ENCODE results near the gene MRFAP1. TPM values are rescaled to one million over a fixed set of nuclear protein-coding genes. Genes with fewer than 3 reads are reported as not detected.
"Not testable (repeated sequence)": the region's sequence is repeated elsewhere in the genome, so short reads cannot be mapped to it uniquely, and the experiment has no call there.

MRFAP1 gene
- total RNA-seq, 2 donors from 2014 or later: 131 to 243 TPM

DNA sequence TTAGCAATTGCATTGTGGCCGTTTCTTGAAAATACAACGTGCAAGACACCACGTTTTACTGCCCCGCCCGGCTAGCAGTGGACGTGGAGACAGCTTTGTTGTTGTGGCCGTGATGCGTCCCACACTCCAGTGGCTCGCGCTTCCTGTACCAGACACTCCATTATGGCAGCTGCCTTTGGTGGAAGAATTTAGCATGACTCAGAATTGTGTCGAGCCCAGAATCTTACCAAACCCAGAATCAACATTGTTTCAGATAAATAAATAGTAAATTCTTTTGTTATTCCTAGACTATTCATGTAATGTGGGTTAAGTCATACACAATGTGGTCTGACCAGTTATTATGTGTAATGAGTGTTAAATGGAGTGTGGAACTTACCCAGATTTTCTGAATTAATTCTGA lies 27.9 kb downstream of the MRFAP1 start:
- Histone ChIP-seq H3K4me1 (ENCODE audit: control insufficient read depth in 1 of 2, low read depth in 2 of 2) (peaks cover 4 to 19% of the 10 kb centered on the region in 2 donors), H3K4me3 (no peak overlapping the region)
- ATAC-seq (ENCODE audit: insufficient number of reproducible peaks, low FRiP score, low read depth): no peak

DNA sequence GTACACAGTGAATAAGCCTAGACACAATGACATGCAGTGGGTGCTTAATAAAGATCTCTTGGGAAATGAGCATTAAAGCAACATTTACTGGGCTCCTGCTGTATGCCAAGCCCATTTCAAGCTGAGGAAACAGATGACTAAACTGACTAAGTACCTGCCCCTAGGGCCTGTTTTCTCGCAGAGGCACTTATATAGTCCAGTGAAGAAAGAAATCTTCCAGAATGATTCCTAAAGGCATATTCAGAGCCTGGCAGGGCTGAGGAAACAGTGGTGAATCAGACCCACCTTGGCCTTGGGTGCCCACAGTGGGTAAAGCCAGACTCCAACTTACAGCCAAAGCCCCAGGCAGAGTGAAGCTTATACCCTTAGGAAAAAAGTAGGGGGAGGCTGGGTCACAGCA lies 31.2 kb downstream of the MRFAP1 start:
- H3K4me3 ChIP-seq: no peak overlapping the region
- no peak for DNase-seq (ENCODE audit: low spot score)
- no peak for ATAC-seq (ENCODE audit: insufficient number of reproducible peaks, low FRiP score, low read depth)
- no peak overlapping the region for H3K27ac ChIP-seq
- no peaks in the 10 kb centered on the region for H3K9me3 ChIP-seq
- H3K27me3 ChIP-seq (replicated peaks; ENCODE audit: insufficient read depth): no peaks in the 10 kb centered on the region
- no peaks in the 10 kb centered on the region for H3K36me3 ChIP-seq
- TF ChIP-seq, protein P1, sequence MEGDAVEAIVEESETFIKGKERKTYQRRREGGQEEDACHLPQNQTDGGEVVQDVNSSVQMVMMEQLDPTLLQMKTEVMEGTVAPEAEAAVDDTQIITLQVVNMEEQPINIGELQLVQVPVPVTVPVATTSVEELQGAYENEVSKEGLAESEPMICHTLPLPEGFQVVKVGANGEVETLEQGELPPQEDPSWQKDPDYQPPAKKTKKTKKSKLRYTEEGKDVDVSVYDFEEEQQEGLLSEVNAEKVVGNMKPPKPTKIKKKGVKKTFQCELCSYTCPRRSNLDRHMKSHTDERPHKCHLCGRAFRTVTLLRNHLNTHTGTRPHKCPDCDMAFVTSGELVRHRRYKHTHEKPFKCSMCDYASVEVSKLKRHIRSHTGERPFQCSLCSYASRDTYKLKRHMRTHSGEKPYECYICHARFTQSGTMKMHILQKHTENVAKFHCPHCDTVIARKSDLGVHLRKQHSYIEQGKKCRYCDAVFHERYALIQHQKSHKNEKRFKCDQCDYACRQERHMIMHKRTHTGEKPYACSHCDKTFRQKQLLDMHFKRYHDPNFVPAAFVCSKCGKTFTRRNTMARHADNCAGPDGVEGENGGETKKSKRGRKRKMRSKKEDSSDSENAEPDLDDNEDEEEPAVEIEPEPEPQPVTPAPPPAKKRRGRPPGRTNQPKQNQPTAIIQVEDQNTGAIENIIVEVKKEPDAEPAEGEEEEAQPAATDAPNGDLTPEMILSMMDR (IDR thresholded peaks at IDR 0.05): no peak
- H3K4me1 ChIP-seq (ENCODE audit: control insufficient read depth in 1 of 2, low read depth in 2 of 2): peaks cover 18 to 25% of the 10 kb centered on the region in 2 donors

More for the DNA sequence above, 27.9 kb downstream of the MRFAP1 start:
- TF ChIP-seq, protein P1 (IDR thresholded peaks at IDR 0.05): no peak
- Histone ChIP-seq H3K36me3 (no peaks in the 10 kb centered on the region), H3K27me3 (replicated peaks; ENCODE audit: insufficient read depth) (no peaks in the 10 kb centered on the region), H3K27ac (no peak overlapping the region), H3K9me3 (no peaks in the 10 kb centered on the region)
- DNase-seq (ENCODE audit: low spot score): no peak

DNA sequence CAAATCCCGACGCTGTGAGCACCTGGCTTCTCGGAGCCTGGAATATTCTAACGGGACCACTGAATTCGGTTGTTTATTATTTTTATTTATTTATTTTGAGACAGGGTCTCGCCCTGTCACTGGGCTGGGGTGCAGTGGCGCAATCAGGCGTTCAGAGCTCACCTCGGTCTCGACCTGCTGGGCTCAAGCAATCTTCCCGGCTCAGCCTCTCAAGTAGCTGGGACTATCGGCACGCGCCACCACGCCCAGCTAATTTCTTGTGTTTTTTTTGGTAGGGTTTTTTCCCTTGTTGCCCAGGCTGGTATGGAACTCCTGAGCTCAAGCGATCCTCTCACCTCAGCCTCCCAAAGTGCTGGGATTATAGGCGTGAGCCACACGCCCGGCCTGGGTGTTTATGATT lies 31.6 kb downstream of the MRFAP1 start:
- DNase-seq (ENCODE audit: low spot score) (no peak), ATAC-seq (ENCODE audit: insufficient number of reproducible peaks, low FRiP score, low read depth) (no peak)
- Histone ChIP-seq H3K4me1 (ENCODE audit: control insufficient read depth in 1 of 2, low read depth in 2 of 2) (peaks cover 19 to 30% of the 10 kb centered on the region in 2 donors), H3K36me3 (no peaks in the 10 kb centered on the region), H3K9me3 (no peaks in the 10 kb centered on the region), H3K4me3 (no peak overlapping the region), H3K27ac (no peak overlapping the region), H3K27me3 (replicated peaks; ENCODE audit: insufficient read depth) (no peaks in the 10 kb centered on the region)
- TF ChIP-seq, protein P1 (IDR thresholded peaks at IDR 0.05): no peak

DNA sequence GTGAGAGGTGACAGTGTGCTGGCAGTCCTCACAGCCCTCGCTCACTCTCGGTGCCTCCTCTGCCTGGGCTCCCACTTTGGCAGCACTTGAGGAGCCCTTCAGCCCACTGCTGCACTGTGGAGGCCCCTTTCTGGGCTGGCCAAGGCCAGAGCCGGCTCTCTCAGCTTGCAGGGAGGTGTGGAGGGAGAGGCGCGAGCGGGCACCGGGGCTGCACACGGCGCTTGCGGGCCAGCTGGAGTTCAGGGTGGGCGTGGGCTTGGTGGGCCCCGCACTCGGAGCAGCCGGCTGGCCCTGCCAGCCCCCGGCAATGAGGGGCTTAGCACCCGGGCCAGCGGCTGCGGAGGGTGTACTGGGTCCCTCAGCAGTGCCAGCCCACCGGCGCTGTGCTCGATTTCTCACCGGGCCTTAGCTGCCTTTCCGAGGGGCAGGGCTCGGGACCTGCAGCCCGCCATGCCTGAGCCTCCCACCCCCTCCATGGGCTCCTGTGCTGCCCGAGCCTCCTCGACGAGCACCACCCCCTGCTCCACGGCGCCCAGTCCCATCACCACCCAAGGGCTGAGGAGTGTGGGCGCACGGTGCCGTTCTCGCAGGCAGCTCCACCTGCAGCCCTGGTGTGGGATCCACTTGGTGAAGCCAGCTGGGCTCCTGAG lies 32.2 kb downstream of the MRFAP1 start:
- DNase-seq (ENCODE audit: low spot score); H3K9me3 ChIP-seq; H3K27me3 ChIP-seq (replicated peaks; ENCODE audit: insufficient read depth); H3K36me3 ChIP-seq; ATAC-seq (ENCODE audit: insufficient number of reproducible peaks, low FRiP score, low read depth): not testable (repeated sequence)
- Histone ChIP-seq H3K4me3 (peak overlapping the region; percentile 88), H3K27ac (peak overlapping the region in 1 of 2 donors; percentile 87), H3K4me1 (ENCODE audit: control insufficient read depth in 1 of 2, low read depth in 2 of 2) (peaks cover 19 to 32% of the 10 kb centered on the region in 2 donors)

DNA sequence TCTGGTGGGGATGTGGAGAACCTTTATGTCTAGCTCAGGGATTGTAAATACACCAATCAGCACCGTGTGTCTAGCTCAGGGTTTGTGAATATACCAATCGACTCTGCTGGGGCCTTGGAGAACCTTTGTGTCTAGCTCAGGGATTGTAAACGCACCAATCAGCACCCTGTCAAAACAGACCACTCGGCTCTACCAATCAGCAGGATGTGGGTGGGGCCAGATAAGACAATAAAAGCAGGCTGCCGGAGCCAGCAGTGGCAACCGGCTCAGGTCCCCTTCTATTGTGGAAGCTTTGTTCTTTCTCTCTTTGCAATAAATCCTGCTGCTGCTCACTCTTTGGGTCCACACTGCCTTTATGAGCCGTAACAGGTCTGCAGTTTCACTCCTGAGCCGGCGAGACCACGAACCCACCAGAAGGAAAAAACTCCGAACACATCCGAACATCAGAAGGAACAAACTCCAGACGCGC lies 32.7 kb downstream of the MRFAP1 start:
- H3K4me3 ChIP-seq: peak overlapping the region; percentile 88
- H3K27ac ChIP-seq: peak overlapping the region; percentile 75 to 87
- peaks cover 19 to 32% of the 10 kb centered on the region in 2 donors for H3K4me1 ChIP-seq (ENCODE audit: control insufficient read depth in 1 of 2, low read depth in 2 of 2)
- not testable (repeated sequence) for H3K9me3 ChIP-seq; H3K27me3 ChIP-seq (replicated peaks; ENCODE audit: insufficient read depth); H3K36me3 ChIP-seq; ATAC-seq (ENCODE audit: insufficient number of reproducible peaks, low FRiP score, low read depth); DNase-seq (ENCODE audit: low spot score)

DNA sequence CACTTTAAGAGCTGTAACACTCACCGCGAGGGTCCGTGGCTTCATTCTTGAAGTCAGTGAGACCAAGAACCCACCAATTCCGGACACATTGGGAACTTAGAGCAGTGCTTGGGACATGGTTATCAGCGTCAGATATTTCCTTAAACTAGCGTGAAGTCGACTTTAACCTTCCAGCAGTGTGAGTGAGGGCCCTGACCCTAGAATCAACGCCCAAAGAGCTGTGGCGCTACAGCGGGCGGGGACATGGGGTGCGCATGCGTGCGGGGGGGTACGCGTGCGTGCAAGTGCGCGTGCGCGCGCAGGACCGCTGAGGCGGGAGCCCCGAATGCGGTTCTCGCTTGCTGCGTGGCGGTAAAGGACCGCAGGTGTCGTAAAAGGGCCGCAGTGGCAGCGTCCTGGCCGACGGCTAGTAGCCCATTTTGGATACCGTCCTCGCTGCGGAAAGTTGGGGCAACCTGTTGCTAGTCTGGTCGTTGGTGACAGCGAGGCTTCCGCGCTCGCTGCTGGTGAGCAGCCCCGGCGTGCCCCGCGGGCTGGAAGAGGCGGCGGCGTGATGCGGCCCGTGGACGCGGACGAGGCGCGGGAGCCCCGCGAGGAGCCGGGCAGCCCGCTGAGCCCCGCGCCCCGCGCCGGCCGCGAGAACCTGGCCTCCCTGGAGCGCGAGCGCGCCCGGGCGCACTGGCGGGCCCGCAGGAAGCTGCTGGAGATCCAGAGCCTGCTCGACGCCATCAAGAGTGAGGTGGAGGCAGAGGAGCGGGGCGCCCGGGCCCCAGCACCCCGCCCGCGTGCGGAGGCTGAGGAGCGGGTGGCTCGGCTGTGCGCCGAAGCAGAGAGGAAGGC lies 33.4 kb downstream of the MRFAP1 start:
- Histone ChIP-seq H3K4me3 (peak overlapping the region; percentile 88), H3K27me3 (replicated peaks; ENCODE audit: insufficient read depth) (no peaks in the 10 kb centered on the region), H3K36me3 (no peaks in the 10 kb centered on the region), H3K27ac (peak overlapping the region; percentile 75 to 87), H3K9me3 (no peaks in the 10 kb centered on the region), H3K4me1 (ENCODE audit: control insufficient read depth in 1 of 2, low read depth in 2 of 2) (peaks cover 19 to 32% of the 10 kb centered on the region in 2 donors)
- peak; percentile 91 for ATAC-seq (ENCODE audit: insufficient number of reproducible peaks, low FRiP score, low read depth)
- peak; percentile 70 for DNase-seq (ENCODE audit: low spot score)
- TF ChIP-seq, protein P1 (IDR thresholded peaks at IDR 0.05): no peak
